AML-193 (cell line): Measurements from ENCODE around the gene C1orf56.
A peak's percentile ranks its signal among the peaks of the same experiment; 100 is the strongest.

Experiments used
- DNase-seq, 2 experiments: peaks; one replicate each; lab custom pipeline; 2025; lab: John Stamatoyannopoulos, UW

Gene C1orf56

GRCh38 chr1:151024540-151025146 is 22.9 kb upstream of the C1orf56 start:
- DNase-seq: peak; percentile 74 to 76

GRCh38 chr1:151026460-151026859 is 21.1 kb upstream of the C1orf56 start:
- no peak for DNase-seq

GRCh38 chr1:151032164-151032563 is 15.4 kb upstream of the C1orf56 start:
- no peak for DNase-seq

- no peak for DNase-seq
These were observed 12.4 kb upstream of the C1orf56 start for GRCh38 chr1:151035167-151035566.

DNA sequence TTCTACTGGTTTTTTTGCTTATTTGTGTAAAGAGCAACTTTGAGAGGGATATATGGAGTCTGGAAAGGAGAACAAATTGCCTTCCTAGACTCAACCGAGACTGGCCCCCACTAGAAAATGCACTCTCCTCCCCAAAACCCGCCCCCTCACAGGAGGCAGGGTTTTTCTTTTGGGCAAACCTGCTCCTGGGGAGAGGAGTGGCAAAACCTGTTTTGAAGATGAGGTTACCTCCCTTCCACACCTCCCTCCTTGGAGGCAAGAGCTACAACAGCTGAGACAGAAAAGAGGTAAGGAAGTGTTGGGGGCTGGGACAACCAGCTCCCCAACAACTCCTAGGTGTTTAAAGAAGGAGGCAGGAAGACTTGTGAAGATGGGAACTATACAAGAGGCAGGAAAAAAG is 11.2 kb upstream of the C1orf56 start, which contains the start of gene BNIPL:
BNIPL (plus strand) TSS at position 231 of the 400 bp plus-strand sequence; CDS start at position 371, 140 bp downstream.
- DNase-seq: no peak

DNA sequence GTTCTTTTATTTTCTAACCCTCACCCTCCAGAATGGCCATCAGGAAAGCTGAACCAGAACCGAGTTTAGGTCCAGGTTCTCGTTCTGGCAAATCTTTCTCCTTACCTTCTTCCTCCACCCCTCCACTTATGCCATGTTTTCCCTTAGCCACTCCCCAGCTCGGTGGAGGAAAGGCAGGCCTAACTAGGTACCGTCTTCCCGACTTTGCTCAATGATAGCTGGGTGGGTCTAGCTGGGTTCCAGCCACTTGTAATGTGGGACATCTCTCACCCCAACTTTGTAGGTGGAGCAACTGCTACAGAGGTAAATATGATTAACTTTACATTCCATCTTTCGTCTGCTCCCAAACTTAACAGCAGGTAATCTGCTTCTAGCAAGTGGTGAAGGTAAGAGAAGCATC is 10.5 kb upstream of the C1orf56 start:
- DNase-seq: no peak

GRCh38 chr1:151039521-151039920 is 8.0 kb upstream of the C1orf56 start:
- DNase-seq: no peak

DNA sequence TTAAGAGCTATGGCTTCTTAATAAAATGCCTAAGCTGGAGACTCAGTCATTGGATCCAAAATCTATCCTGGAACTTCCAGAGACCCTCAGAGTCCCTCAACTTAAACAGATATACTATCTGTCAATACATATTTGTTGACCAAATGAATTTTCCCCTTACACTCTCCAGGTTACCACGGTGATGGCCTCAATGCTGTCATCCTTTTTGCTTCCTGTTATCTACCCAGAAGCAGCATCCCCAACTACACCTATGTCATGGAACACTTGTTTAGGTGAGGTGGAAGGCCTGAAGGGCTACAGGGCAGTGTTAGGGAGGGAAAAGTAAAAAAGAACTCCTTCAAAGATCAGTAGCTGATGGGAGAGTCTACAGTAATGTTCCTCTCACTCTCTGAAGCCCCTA is 4.4 kb upstream of the C1orf56 start:
- no peak for DNase-seq

GRCh38 chr1:151047925-151048644 is 534 bp downstream of the C1orf56 start:
- DNase-seq: peak; percentile 59 to 70

DNA sequence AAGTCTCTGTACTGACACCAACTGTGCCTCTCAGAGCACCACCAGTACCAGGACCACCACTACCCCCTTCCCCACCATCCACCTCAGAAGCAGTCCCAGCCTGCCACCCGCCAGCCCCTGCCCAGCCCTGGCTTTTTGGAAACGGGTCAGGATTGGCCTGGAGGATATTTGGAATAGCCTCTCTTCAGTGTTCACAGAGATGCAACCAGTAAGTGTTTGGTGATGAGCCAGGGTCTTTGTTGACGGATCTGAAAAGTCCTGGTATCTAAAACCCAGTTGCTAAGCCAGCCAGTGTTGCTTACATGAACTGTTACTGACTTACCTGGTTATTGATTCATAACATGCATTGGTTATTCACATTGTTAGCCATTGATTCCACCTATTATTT is 1.1 kb downstream of the C1orf56 start:
- no peak for DNase-seq

- DNase-seq: no peak
These were observed 1.9 kb downstream of the C1orf56 start for GRCh38 chr1:151049458-151049857.

DNA sequence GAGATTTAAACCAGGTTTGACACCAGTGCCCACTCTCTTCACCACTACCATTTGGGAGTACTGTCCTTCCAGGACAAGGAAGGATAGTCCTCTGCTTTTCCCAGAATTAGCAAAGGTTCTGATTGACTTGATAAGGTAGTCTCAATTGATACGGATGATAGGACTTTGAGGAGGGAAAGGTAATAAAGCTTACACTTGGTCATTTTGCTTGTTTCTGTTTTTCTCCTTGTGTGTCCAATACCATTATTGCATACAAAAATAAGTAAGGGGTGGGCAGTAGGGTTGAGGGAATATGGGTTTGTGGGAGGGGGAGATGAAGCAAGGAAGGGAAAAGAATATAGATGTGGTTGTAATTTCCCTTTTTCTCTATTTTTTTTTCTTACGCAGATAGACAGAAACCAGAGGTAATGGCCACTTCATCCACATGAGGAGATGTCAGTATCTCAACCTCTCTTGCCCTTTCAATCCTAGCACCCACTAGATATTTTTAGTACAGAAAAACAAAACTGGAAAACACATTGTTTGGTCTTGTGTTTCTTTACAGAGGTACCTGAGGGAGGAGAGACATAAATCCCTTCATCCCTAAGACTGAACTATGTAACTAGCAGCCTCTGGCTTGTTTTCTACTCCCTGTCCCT is 2.6 kb downstream of the C1orf56 start:
- DNase-seq: no peak

DNA sequence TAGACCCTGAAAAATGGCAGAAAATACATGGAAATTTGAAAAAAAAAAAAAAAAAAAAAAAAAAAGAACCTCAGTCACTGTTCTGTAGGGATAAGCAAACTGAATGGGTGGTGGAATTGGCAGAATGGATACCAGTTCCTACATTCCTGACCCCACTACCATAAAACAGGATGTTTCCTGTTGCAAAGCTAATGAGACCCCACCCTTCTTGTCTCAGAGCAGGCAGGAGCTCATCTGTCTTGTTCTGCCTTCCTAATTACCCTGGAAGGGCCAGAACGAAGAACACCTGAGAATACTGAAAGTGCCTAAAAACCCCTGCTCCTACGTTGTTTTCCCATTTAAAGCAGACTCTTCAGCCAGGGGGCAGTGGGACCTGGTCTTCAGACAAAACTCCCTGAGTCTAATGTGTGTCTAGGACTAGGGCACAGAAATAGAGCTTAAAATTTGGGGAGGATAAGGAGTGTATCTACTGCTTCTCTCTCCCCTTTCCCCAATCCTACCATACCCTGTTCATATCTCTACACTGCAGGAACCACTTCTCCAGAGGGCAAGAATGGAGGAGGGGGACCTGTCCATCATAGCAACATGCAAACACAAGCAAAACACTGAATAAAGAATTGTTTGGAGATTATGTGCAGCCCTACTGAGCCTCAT is 3.9 kb downstream of the C1orf56 start:
- DNase-seq: no peak

GRCh38 chr1:151054971-151055547 is 7.5 kb downstream of the C1orf56 start:
- DNase-seq: no peak

DNA sequence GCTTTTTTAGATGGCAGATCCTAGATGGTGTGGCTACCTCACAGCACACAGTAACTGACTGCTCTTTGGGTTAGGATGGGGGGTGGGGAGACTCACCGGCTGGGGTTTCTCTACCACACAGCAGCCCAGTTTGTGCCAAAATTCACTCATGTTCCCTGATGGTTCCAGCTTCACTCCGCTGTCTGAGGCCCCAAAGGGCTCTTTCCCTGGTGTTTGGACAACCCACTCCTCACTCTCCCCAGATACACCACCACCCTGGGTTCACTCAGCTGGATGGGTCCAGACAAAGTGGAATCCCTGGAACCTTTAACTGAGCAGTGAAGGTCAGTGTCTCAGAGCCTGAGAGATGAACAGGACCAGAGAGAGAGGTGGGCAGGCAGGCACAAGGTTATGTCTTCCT is 8.0 kb downstream of the C1orf56 start:
- no peak for DNase-seq

- peak; percentile 37 to 43 for DNase-seq
These were observed 8.6 kb downstream of the C1orf56 start for GRCh38 chr1:151056149-151056548.

- no peak for DNase-seq
These were observed 11.1 kb downstream of the C1orf56 start for GRCh38 chr1:151058692-151059091.

DNA sequence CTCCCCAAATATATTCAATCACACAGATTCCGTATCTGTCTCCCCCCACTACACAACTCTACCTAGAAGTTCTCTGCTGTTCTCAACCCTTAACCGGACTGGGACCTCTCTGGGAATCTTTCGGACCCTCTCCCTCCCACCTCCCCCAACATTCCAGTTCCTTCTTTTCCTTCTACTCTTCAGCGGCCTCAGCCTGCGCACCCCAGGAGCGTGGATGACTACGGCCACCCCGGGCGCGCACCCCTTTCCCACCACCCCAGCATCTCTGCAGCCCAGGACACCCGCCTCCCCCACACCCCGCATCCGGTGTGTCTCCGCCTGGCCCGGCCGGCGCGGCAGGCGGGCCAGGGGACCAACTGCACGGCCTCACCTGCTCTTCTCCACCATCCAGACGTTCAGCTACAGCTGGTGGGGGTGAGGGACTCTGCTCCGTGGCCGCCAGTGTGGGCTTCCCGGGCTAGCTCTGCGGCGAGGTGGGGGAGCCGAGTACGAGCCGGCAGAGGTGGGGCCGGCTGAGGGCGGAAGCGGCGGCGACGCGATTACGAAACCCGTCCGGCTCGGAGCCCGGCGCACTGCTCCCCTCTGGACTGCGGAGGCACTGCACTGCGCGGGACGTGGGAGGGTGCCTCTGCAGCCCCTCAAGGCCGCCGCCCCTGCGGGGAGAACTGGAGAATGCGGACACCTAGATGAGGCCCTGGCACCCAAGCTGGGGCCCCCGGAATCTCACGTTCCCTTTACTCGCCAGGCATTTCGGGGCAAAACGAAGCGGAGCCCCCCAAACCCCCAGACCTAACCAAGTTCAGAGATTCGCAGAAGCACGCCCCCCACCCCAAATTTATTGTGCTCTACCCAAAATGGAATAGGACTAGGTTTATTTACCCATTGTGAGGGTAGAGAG is 11.8 kb downstream of the C1orf56 start, which contains the start of gene CDC42SE1:
CDC42SE1 (minus strand) TSS at position 514 of the 898 bp plus-strand sequence. CDS start 3,892 bp downstream, outside the sequence.
- DNase-seq: peak; percentile 75

- no peak for DNase-seq
These were observed 12.6 kb downstream of the C1orf56 start, which contains the start of gene MLLT11 for GRCh38 chr1:151060007-151060656. MLLT11 (plus strand) TSS chr1:151060397; CDS start chr1:151067225, 6,828 bp downstream.

- DNase-seq: peak in 1 of 2 experiments; percentile 12
These were observed 13.3 kb downstream of the C1orf56 start for GRCh38 chr1:151060657-151061421.
